Fibroblast of skin of scalp (primary cell): ENCODE data around the gene THSD4.

ENCODE experiments used
- DNase-seq: peaks from one replicate; pipeline ENCODE4 v3.0.0-alpha.2; 2013

Gene THSD4

GRCh38 chr15:71228403-71228802 lies 113.1 kb downstream of the THSD4 start:
- DNase-seq: no peak

GRCh38 chr15:71230303-71230702 lies 115.0 kb downstream of the THSD4 start:
- DNase-seq: no peak

GRCh38 chr15:71231758-71232157 lies 116.5 kb downstream of the THSD4 start:
- DNase-seq: no peak

GRCh38 chr15:71232411-71232810 lies 117.1 kb downstream of the THSD4 start:
- DNase-seq: no peak

GRCh38 chr15:71237456-71238188 lies 122.4 kb downstream of the THSD4 start:
- peak; percentile 93 for DNase-seq

GRCh38 chr15:71238926-71239325 lies 123.7 kb downstream of the THSD4 start:
- DNase-seq: no peak

- no peak for DNase-seq
Measured at GRCh38 chr15:71239592-71240364, 124.5 kb downstream of the THSD4 start.

- DNase-seq: no peak
Measured at GRCh38 chr15:71242292-71242691, 127.0 kb downstream of the THSD4 start.

GRCh38 chr15:71244250-71244649 lies 129.0 kb downstream of the THSD4 start:
- DNase-seq: no peak

- no peak for DNase-seq
Measured at GRCh38 chr15:71245588-71245987, 130.3 kb downstream of the THSD4 start.

- DNase-seq: no peak
Measured at GRCh38 chr15:71248386-71248785, 133.1 kb downstream of the THSD4 start.

GRCh38 chr15:71249986-71250385 lies 134.7 kb downstream of the THSD4 start:
- peak; percentile 73 for DNase-seq

GRCh38 chr15:71250936-71251583 lies 135.8 kb downstream of the THSD4 start:
- DNase-seq: no peak

GRCh38 chr15:71251584-71252043 lies 136.3 kb downstream of the THSD4 start:
- no peak for DNase-seq

- DNase-seq: no peak
Measured at GRCh38 chr15:71252044-71252739, 136.9 kb downstream of the THSD4 start.

- no peak for DNase-seq
Measured at GRCh38 chr15:71252740-71253047, 137.4 kb downstream of the THSD4 start.

GRCh38 chr15:71254491-71254890 lies 139.2 kb downstream of the THSD4 start:
- DNase-seq: no peak

GRCh38 chr15:71256934-71257664 lies 141.8 kb downstream of the THSD4 start:
- DNase-seq: no peak

GRCh38 chr15:71259866-71260265 lies 144.6 kb downstream of the THSD4 start:
- DNase-seq: no peak

GRCh38 chr15:71261418-71261817 lies 146.1 kb downstream of the THSD4 start:
- DNase-seq: no peak

GRCh38 chr15:71261909-71262308 lies 146.6 kb downstream of the THSD4 start:
- DNase-seq: no peak

- DNase-seq: no peak
Measured at GRCh38 chr15:71262599-71262998, 147.3 kb downstream of the THSD4 start.
